ENCODE data around the gene ARL8B.

The ARL8B gene

DNA sequence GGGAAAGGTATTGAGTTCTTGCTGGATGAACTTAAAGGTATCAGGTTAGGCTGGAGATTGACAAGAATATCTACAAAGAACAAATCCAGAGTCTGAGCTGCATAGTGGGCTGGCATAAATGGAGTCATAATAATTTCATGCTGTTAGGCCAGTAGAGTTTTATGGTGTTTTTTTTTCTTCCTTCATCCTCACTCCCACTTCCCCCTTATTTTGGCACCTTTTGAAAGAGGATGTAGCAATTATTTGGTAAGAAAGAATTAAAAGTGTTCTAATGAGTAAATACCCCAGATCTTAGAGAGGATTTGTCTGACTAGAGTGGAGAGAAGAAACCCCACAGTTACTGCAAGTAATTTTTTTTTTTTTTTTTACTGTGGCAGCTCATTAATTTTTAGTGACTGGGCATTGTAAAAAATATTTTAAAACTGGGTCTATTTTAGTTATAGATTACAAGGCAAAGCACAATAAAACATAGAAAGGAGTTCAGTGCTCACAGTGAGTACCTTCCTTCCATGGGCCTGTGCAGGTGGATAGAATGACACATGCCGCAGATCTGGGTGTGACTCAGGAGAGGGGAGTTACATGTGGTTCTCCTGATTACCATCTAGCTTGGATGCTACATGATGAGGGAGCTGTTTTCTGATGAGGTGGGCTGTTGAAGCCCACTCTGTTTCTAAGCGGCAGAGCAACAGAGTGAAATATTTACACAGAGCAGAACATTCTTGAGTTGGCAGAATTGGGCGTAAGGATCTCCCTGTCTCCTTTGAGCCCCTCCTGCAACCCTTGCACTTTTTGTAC is 70.7 kb downstream of the ARL8B start:
- TF ChIP-seq, protein P1, sequence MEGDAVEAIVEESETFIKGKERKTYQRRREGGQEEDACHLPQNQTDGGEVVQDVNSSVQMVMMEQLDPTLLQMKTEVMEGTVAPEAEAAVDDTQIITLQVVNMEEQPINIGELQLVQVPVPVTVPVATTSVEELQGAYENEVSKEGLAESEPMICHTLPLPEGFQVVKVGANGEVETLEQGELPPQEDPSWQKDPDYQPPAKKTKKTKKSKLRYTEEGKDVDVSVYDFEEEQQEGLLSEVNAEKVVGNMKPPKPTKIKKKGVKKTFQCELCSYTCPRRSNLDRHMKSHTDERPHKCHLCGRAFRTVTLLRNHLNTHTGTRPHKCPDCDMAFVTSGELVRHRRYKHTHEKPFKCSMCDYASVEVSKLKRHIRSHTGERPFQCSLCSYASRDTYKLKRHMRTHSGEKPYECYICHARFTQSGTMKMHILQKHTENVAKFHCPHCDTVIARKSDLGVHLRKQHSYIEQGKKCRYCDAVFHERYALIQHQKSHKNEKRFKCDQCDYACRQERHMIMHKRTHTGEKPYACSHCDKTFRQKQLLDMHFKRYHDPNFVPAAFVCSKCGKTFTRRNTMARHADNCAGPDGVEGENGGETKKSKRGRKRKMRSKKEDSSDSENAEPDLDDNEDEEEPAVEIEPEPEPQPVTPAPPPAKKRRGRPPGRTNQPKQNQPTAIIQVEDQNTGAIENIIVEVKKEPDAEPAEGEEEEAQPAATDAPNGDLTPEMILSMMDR (IDR thresholded peaks at IDR 0.05; ENCODE audit: low read depth, low read length), result no peak
- no peak for DNase-seq
- Histone ChIP-seq H3K9me3 (ENCODE audit: severe bottlenecking) (no peaks in the 10 kb centered on the region), H3K36me3 (peaks cover 10% of the 10 kb centered on the region; the same call in 1 of the 2 replicates), H3K4me3 (ENCODE audit: low read depth, low read length) (no peak overlapping the region), H3K27ac (no peak overlapping the region), H3K27me3 (ENCODE audit: insufficient read depth, low read depth, severe bottlenecking) (no peaks in the 10 kb centered on the region)

DNA sequence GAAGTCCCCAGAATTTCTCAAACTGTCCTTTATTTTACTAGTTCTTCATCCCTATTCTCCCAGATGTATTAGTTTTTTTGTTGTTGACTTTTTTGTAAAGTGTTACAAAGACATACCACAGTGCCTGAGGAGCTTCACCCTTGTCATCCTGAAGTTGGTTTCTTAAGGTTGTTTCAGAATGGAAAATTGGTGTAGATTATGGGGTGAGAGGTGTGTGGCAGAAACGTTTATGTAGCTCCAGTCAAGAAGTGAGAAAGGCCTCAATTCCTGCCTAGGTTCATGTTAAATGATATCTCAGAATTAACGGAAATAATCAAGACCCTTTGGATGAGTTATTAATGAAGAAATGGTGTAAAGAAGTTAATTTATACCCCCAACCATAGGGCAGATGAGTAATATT is 72.2 kb downstream of the ARL8B start:
- Histone ChIP-seq H3K27ac (no peak overlapping the region), H3K27me3 (ENCODE audit: insufficient read depth, low read depth, severe bottlenecking) (no peaks in the 10 kb centered on the region), H3K4me3 (ENCODE audit: low read depth, low read length) (no peak overlapping the region), H3K36me3 (peaks cover 13% of the 10 kb centered on the region; the same call in 1 of the 2 replicates), H3K9me3 (ENCODE audit: severe bottlenecking) (no peaks in the 10 kb centered on the region)
- TF ChIP-seq, protein P1 (IDR thresholded peaks at IDR 0.05; ENCODE audit: low read depth, low read length), result no peak
- no peak for DNase-seq

DNA sequence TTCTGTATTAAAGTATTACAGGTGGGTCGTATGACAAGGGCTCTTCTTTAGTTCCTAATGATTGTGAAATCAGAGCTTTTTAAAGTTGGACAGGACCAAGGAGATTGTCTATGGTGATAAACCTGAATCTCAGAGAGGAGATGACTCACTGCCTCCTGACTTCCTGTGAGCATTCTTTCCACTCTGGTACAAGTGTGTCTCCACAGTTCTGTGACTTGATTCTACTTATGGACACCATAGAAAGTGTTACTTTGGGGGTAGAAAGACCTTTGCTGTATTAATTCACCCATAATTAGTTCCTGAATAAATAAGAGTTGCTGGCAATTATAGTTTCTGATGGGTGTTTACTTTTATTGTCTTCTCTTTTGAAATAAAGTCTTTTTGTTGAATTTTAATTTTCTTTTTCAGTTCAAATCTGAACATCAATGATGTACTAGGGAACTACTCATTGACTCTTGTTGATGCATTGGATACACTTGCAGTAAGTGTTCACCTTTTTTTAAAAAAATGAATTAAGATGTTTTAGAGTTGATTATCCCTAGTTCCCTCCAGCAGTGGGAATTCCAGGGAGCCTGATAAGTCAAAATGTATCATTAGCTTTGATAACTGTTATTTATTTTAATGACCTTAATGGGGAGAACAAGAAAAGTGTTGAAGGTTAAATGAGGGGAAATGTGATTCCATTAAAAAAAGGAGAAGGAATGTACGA is 72.9 kb downstream of the ARL8B start:
- Histone ChIP-seq H3K27ac (no peak overlapping the region), H3K4me3 (ENCODE audit: low read depth, low read length) (no peak overlapping the region)
- DNase-seq, result no peak

DNA sequence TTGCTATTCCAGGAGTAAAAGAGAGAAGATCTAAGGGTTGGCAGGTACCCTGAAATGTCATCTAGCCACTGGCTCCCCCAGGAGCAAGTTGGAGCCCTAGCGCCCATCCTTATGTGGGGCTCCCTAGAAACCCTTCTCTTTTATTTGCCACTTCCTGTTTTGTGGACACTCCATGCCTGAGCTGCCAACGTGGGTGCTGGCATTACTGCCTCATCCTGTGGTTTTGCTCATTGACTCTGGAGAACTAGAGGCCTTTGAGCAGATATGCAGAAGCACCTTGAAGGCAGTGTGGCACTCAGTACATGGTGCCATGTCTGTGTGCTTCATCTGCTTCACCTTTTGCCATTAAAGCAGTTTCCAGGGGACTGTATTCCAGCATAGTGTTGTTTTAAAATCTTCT is 73.5 kb downstream of the ARL8B start:
- H3K36me3 ChIP-seq, result peaks cover 10% of the 10 kb centered on the region; the same call in 1 of the 2 replicates
- no peaks in the 10 kb centered on the region for H3K27me3 ChIP-seq (ENCODE audit: insufficient read depth, low read depth, severe bottlenecking)
- no peaks in the 10 kb centered on the region for H3K9me3 ChIP-seq (ENCODE audit: severe bottlenecking)
- H3K4me3 ChIP-seq (ENCODE audit: low read depth, low read length), result no peak overlapping the region
- TF ChIP-seq, protein P1 (IDR thresholded peaks at IDR 0.05; ENCODE audit: low read depth, low read length), result no peak
- no peak for DNase-seq
- no peak overlapping the region for H3K27ac ChIP-seq

More for the DNA sequence above, 72.9 kb downstream of the ARL8B start:
- TF ChIP-seq, protein P1 (IDR thresholded peaks at IDR 0.05; ENCODE audit: low read depth, low read length), result no peak
- H3K27me3 ChIP-seq (ENCODE audit: insufficient read depth, low read depth, severe bottlenecking), result no peaks in the 10 kb centered on the region
- no peaks in the 10 kb centered on the region for H3K9me3 ChIP-seq (ENCODE audit: severe bottlenecking)
- H3K36me3 ChIP-seq, result peaks cover 14% of the 10 kb centered on the region; the same call in 1 of the 2 replicates

DNA sequence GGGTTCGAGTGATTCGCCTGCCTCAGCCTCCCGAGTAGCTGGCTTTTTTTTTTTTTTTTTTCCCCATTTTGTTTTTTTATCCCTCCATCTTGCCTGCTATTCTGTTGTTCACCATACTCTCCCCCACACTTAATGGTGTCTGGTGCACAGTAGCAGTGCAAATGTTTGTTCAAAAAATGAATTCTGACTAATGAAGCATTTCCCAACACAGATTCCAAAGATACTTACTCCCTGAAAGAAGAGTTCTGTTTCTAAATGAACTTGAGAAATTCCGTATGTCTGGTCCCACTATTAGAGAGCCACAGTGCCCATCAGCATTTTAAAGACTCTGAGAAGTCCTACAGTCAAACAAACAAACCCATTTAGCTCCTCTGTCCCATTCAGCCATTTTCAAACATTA is 74.9 kb downstream of the ARL8B start:
- TF ChIP-seq, protein P1 (IDR thresholded peaks at IDR 0.05; ENCODE audit: low read depth, low read length), result no peak
- Histone ChIP-seq H3K27me3 (ENCODE audit: insufficient read depth, low read depth, severe bottlenecking) (no peaks in the 10 kb centered on the region), H3K27ac (no peak overlapping the region), H3K9me3 (ENCODE audit: severe bottlenecking) (no peaks in the 10 kb centered on the region), H3K36me3 (peaks cover 22% of the 10 kb centered on the region; the same call in 1 of the 2 replicates), H3K4me3 (ENCODE audit: low read depth, low read length) (no peak overlapping the region)
- no peak for DNase-seq
